Endothelial cell of umbilical vein (primary cell): ENCODE measurements around the gene TBC1D14.

Experiments used
- CTCF ChIP-seq, 2 donors: IDR thresholded peaks; 1 replicate in 1 of 2; 2 replicates in 1 of 2; pipeline ENCODE4 v1.5.1; 2011; ENCODE audit warnings: low read length in 2 of 2, mild to moderate bottlenecking in 2 of 2, moderate library complexity in 2 of 2, control low read depth in 1 of 2, inconsistent platforms in 1 of 2, low read depth in 1 of 2; ENCODE audit not compliant: insufficient read depth in 1 of 2; ENCODE audit errors: extremely low read depth in 1 of 2
- EZH2 ChIP-seq: IDR thresholded peaks from 2 replicates; pipeline ENCODE4 v1.6.1; 2012; ENCODE audit warnings: borderline replicate concordance, low read depth, mild to moderate bottlenecking, moderate library complexity, low read length, inconsistent platforms; ENCODE audit not compliant: severe bottlenecking
- GATA2 ChIP-seq: IDR thresholded peaks from 2 replicates; pipeline ENCODE4 v1.7.0; 2011; ENCODE audit warnings: low read depth, mild to moderate bottlenecking, moderate library complexity, mixed read lengths, low read length; ENCODE audit not compliant: insufficient read length, insufficient read depth
- MAX ChIP-seq: IDR thresholded peaks from 2 replicates; pipeline ENCODE4 v1.6.1; 2011; ENCODE audit not compliant: insufficient read depth, insufficient read length
- POLR2A ChIP-seq: IDR thresholded peaks from 2 replicates; pipeline ENCODE4 v1.6.1; 2012; ENCODE audit warnings: low read depth, mild to moderate bottlenecking, control low read depth, low read length

GRCh38 chr4:6873291-6873690 is 36.3 kb upstream of the TBC1D14 start:
- TF ChIP-seq CTCF (IDR thresholded peaks at IDR 0.05; ENCODE audit: extremely low read depth in 1 of 2, insufficient read depth in 1 of 2, low read depth in 1 of 2, low read length in 2 of 2) (peak in 1 of 2 donors; percentile 19), EZH2 (no peak), POLR2A (no peak), MAX (no peak), GATA2 (no peak)
